Measurements from ENCODE around the gene INPP5A.

The INPP5A gene

DNA sequence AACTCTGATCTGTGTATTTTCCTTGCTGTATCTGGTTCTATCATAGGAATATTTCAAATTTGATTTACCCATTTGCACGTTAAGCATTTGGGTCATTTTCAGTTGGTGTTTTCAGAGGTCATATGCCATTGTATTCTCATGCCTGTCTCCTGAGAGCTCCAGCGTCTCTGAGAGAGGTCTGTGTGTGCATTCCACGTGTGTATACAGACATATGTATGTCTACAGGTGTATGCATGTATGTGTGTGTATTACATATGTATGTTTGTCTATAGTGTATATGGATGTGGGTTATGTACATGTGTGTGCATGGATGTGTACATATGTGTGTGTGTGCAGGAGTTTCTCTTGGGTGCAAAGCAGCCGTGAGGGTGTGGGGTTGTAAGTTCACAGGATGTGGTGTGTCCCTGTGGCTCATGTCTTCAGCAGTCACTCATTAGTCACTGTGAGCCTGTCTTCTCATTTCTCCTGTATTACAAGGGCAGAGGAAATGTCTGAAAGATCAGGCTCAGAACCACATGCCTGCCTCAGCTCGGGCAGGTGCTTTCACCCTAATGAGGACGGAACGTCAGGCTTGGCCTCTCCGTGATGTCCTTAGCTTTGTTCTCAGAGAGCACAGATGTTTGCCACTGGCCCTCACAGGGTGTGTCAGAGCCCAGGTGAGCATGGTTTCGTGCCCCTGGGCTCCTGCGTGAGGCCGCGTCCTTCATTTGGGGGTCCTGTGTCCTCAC is 146.7 kb downstream of the INPP5A start:
- no peak for DNase-seq

DNA sequence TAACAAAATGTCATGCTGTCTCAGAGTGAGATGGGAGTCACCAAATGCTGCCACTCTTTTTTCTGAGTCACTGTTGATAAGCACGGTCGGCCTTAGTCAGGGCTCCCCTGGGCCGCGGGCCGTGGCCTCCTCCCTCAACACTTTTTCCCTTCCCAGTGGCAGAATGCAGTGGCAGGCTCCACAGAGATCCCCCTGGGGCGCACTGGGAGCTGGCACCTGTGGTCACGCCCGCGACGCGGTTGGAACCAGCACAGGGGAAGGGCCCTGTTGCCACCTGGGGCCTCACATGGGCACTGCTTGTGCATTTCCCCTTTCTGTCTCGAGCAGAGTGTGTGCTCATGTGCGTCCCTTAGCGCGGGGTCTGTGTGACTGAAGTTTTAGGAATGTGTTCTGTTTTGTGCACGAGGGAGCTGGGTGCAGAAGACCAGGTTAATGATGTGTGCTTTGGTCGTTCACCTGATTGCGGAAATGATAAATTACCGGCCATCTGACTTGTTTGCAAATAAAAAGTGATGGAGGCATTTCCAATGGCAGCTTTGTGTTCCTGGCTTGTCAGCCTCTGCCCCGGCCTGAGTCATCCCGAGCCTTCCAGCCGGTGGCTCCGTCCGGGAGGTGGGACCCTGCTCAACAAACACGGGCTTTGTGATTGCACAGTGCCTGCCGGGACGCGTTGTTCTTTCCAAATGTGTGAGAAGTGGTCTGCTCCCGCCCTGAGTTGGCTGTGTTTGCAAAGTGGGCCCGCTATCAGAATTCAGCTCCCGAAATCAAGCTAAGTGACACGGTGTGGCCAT is 147.7 kb downstream of the INPP5A start:
- peak; percentile 84 to 88 for DNase-seq

DNA sequence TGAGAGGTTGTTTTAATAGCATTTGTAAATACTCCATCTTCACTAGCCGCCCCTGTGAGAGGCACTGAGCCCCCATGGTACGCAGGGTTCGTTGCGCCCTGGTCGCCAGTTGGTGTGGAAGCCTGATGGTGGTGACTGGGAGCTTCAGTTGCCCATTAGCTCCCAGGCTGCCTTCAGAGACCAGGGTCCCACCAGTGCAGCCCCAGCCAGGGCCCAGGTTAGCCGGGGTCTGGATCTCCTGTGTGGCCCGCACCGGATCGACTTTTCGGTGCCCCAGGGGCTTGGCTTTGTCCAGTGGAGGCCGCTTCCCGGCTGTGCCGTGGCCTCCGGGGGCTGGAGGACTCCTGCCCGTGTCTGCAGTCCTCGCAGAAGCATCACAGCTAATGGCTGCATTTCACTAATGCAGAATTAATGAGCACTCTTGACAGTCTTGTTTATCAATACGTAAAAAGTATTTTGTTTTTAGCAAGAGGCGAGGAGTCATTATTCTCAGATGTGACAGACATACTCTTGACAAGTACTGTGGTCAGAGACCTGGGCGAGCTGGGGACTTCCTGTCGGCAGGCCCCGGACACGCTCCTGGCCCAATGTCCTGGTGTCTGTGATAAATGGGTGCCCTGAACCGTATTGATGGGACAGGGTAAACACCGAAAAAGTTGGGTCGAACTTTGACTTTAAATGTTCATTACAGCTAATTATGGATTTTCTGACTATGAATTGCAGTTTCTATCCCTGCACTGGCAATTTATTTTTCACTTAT is 148.5 kb downstream of the INPP5A start:
- DNase-seq, result no peak

DNA sequence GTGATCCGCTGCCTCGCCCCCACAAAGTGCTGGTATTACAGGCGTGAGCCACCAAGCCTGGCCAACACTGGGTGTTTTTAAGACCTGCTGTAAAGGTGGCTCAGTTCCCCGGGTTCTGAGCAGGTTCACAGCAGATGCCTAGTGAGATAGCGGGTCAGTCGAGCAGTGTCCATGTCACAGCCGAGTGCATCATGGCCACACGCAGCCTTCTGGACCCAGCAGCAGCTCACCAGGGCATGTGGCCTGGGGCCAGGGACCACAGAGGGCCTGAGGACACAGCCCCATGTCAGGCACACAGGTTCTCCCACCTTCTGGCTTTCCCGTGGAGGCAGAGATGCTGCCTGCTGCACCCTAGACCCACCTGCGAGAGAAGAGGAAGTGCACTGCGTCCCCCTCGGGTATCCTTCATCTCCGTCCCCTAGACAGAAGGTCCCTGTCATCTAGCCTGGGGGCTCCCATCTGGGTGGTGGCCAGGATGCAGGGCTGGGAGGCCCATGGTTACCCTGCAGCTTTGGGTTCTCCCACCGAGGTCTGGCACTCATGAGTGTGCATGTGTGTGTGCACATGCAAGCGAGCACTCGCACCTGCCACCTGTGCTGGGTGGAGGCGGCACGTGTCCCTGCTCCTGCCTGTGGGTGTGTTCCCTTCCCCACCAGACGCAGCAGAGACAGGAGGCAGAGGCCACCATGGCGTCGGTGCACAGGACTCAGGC is 149.8 kb downstream of the INPP5A start:
- no peak for DNase-seq

DNA sequence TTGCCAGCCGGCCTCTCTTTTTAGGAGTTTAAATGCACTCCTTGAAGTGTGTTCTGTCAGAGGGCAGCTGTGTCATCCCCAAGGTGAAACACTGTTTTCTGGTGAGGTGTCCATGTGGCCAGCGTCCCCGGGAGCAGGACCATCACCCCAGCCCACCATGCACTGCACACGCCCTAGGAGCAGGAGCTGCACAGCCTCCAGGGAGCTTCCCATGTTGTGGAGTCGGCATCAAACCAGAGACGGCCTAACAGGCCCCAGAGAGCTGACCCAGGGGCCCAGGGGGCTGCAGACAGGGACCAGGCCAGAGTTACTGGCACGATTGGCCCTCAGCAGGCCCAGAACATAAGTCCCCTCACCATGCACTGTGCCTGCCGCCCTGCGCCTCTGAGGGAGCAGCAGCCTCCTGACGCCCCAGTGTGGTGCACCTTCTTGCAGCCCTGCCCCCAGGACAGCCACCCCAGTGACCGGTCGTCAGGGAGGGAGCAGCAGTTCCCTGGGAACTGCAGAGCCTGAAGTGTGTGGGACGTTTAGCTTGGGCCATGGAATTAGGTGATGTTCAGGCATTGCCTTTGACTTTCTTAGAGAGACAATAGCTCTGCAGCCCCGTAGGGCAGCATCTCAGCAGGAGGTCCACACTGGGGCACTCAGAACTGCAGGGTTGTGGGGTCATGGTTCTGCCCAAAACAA is 150.4 kb downstream of the INPP5A start:
- DNase-seq, result no peak

DNA sequence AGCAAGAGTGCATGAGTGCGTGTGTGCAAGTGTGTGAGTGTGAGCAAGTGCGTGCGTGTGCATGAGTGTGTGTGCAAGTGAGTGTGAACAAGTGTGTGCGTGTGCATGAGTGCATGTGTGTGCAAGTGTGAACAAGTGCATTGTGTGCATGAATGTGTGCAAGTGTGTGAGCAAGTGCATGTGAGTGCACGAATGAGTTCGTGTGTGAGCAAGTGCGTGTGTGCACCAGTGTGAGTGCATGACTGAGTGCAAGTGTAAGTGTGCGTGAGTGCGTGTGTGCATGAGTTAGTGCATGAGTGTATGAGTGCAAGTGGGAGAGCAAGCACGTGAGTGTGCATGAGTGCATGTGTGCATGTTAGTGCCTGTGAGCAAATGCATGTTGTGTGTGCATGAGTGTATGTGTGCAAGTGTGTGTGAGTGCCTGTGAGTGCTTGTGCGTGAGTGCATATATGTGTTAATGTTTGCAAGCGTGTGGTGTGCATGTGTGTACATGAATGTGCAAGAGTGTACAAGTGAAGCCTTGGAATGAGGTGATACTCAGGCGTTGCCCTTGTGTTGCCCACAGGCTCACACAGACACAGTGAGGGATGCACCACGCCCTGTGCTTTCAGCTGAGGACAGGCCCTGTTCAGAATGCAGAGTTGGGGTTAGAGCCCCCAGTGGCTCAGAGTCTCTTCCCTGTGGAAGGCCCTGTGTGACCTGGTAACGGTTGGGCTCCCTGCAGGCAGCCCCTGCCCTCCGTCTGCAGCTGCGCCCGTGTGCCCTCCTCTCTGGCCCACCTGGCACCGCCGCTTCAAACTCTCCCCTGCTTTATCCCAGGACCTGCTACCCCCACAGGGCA is 151.2 kb downstream of the INPP5A start:
- no peak for DNase-seq

DNA sequence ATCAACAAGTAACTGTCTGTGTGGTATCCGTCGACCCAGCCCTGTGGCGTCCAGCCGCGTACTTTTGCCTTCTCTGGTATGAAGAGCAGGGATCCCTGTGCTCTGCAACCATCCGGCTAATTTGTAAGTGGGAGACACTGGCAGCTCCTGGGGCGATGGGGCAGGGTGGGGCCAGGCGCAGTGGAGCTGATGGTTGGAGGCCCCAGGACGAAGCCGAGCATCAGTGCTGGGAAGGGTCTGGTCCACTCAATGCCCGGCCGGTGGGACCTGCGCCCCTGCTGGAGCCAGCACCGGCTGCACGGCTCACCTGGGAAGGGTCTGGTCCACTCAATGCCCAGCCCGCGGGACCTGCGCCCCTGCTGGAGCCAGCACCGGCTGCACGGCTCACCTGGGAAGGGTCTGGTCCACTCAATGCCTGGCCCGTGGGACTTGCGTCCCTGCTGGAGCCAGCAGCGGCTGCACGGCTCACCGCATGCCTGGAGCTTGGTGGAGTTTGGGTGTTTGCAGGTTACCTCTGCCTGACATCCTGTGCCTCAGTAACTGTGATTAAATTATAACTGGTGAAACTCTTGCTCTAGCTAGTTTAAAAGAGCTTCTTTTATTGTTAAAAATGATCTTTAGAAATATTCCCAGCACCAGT is 152.3 kb downstream of the INPP5A start:
- DNase-seq, result no peak

DNA sequence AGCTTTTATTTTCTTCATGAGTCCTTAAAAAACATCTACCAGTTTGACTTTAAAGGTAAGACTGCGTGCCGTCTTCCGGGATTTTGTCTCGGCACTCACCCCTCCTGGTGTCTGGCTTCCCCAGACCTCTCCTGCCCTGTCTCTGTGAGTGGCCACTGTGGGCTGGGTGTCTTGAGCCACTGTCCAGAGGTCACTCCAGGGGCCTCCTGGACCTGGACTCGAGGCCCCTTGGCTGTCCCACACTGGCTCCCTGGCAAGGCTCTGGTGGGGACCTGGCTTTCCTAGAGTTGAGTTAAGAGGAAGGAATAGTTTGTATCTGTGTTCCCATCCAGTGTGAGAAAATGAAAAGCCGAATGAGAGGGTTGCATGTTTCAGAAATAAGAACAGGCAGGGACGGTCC is 152.8 kb downstream of the INPP5A start:
- no peak for DNase-seq

DNA sequence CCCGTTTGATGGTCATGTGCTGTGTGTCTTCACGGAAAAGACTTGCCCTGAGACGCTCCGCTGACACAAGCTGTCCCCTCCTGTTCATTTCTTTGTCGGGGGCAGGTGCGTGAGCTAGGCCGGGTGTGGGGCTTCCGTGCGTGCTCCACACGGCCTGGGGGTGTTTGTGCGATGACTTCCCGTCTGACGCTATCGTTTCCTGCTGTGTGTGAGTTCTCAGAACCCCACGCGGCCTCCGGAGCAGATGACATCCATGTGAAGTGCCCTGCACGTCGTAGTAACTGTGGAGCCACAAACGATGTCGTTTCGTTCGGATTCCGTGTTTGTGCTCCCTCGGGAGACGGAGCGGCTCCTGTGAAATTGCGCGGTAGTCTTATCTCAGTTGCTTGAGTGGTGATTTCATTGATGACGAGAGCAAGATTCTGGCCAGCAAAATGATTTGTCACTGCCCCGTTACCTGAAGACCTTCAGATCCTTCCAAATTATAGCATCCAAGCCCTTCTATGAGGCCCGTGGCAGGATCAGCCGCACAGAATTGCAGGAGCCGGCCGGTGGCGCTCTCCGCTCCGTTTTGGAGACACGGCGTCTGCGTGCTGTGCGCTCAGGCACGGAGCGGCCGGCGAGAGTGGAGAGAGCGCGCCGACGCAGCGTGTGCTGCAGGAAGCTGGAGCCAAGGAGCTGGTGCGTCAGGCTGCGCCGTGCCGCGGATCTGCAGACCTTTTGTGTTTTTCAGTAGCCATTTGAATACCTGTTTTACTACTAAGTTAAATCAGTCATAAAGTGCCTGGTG is 153.4 kb downstream of the INPP5A start:
- DNase-seq, result no peak

DNA sequence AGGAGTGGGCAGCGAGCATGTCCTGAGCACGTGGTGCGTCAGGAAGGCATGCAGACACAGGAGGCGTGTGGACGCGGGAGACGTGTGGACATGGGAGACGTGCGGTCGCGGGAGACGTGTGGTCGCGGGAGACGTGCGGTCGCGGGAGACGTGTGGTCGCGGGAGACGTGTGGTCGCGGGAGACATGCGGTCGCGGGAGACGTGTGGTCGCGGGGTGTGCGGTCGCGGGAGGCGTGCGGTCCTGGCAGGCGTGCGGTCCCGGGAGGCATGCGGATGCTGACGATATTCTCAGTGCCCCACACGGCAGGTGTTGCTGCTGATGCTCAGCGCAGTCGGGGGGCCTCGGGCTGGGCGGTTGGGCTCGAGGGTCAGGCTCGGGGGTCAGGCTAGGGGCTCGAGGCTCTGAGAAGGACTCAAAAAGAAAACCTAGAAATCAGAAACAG is 154.1 kb downstream of the INPP5A start:
- no peak for DNase-seq

DNA sequence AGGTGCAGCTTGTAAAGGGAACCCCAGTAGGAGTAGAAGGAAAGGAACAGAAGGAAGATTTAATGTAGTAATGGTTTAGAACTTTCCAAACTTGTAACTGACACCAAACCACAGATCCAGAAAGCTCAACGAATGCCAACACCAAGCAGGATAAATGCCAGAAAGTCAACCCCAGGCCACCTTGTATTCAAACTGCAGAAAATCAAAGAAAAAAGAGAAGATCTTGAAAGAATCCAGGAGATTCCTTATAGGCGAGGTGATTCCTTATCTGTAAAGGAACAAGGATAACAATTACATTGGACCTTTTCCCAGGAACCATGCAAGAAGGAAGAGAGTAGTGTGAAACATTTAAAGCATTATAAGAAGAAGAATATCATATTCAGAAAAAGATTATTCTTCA is 154.7 kb downstream of the INPP5A start:
- no peak for DNase-seq

DNA sequence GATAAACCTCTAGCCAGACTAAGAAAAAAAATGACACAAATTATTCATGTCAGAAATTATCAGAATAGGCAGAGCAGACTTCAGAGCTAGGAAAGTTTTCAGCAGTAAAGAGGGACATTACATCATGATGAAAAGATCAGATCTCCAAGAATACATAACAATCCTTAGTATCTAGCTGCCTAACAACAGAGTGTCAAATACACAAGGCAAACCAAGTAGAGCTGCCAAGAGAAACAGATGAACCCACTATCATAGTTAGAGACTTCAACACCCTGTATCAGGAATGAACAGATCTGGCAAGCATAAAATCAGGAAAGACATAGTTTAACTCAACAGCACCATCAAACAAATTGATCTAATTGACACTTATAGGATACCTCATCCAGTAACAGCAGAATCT is 156.1 kb downstream of the INPP5A start:
- DNase-seq, result no peak

DNA sequence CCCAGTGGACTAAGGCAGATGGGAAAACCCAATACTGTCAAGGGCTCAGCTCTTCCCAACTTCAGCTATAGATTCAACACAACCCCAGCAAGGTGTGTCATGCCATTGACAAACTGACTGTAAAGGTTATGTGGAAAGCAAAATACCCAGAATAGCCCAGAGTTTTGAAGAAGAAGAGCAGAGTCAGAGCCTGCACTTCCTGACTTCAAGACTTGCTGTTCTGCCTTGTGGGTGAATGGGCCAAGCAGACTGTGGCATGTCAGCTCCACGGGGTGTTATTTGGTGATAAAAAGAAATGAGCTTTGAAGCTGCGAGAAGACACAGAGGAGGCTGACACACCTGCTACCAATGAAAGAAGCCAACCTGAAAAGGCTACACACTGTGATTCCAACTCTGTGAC is 158.6 kb downstream of the INPP5A start:
- DNase-seq, result no peak

DNA sequence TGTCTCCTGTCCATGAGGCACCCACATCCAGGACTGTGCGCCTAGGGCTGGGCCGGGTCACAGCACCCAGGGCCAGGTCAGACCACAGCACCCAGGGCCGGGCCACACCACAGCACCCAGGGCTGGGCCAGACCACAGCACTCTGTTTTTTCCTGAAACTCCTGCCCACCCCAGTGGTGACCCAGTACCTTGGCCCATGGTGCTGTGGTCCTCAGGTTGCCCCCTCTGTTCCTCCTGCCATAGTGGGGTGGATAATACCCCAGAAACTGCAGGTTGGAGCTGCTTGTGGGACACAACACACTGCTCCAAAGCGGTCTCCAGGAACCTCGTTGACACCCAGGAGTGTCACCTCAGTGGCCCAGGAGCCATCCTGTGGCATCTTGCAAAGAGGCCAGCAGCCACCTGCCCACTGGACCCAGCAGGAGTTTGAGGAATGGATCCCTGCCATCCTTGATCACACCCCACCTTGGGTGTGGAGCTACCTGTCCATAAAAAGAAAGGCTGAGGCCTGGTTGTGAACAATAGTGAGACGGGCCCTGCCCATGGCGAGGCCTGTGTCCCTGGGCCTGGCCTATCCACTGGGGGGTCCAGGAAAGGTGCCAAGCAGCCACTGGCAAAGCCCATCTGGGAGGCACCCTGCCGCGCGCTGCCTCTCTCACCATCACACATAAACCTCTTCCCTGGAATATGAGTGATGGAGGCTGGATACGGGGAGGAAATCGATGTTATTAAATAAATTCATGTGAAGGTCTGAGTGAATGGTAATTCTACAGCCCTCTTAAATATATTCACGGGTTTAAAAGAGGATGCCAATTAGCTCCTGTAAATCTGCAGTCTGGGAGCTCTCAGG is 159.4 kb downstream of the INPP5A start:
- no peak for DNase-seq

DNA sequence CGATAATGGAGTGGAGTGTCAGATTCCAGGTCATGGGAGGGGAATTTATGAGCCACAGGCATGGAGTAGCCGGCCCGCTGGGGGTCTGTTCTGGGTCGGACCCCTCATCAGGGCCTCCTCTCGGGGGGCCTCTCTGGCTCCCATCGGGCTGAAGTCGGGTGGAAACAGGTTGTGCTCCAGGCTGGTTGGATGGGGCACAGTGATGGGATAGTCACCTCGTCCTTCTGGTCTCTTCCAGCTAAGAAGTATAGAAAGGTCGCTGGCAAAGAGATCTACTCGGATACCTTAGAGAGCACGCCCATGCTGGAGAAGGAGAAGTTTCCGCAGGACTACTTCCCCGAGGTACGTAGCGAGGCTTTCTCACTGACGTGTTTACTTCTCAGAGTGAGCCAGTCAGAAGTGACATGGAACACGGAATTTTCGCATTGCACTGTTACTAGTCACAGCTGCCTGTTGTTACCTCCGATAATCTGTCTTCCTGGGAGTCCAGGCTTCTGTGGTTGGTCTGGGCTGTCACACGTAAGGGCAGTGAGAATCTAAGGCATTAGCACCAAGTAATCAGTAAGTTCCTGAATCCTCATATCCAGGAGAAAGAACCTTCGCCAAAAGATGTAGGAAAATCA is 160.1 kb downstream of the INPP5A start:
- no peak for DNase-seq

DNA sequence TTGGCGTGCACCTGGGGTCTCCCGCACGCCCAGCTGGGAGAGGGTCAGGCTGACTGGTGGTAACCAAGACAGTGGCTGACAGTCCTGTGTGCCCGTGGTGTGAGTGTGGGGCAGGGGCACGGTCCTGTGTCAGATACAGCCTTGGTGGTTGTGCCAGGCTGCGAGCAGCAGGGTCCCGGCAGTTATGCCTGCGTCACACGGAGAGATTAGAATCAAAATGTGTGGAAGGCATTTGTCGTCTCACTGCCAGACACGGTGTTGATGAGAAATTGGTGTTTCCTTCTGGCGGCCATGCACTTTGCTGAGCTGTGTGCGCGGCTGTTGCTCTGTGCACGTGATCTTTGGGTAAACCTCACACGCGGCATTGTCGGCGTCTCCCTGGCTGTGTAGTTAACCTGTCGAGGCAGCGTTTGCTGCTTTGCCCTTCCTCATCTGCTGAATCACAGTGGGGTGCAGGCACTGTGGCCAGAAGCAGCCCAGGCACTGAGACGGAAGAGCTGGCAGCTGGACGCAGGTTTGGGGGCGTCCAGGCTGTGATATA is 160.7 kb downstream of the INPP5A start:
- DNase-seq, result no peak

DNA sequence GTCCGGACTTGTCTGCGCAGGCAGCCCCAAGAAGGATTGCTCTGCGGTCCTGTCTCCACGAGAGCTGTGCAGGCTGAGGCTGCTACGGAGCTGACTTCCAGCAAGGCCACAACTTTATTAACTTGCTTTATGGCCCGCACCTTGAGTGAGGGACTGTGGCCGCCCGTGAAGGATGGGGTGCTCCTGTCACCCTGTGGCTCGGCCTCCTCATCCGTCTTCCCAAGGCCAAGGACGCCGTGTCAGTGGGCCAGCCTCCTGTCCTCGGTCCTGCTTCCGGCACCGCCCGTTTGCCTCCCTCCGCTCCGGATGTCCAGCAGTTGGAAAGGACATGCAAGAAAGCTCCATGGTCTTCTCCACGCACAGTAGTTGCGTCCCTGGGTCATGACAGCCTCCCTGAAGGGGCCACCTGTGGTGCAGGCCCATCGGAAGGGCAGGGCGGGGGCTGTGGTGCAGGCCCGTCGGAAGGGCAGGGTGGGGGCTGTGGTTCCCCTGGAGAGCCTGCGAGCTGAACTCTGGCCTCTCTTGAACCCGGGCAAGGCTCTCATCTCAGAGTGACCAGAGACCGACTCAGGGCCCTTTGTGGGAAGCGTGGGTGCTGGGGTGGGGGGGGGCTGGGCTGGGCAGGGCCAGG is 161.3 kb downstream of the INPP5A start:
- no peak for DNase-seq

All from hippocampal formation (tissue), 2 donors.